Caco-2 (cell line): ENCODE data around the gene QRFP. TPM values are rescaled to one million over a fixed set of nuclear protein-coding genes. Genes with fewer than 3 reads are reported as not detected.

ENCODE experiments used
- BruUV-seq: library from RNA; stranded (reverse); fragments of 400-500 nt; replicated peaks from 2 replicates; lab custom pipeline; 2021; lab: Mats Ljungman, UMichigan
- CTCF ChIA-PET: fragments of 300-600 bp; sonication (Branson Sonifier 250); formaldehyde crosslinking; loops from one replicate; lab custom pipeline; 2022; ENCODE audit warnings: antibody characterized with exemption; lab: Charles Lee
- POLR2A ChIA-PET: fragments of 300-600 bp; sonication (Branson Sonifier 250); formaldehyde crosslinking; loops from one replicate; lab custom pipeline; 2022; ENCODE audit warnings: antibody characterized with exemption; lab: Charles Lee
- DNase-seq, 2 experiments: peaks; one replicate each; pipeline versions ENCODE4 v3.0.0 to v3.0.0-alpha.2; 2020 to 2022
- H3K27me3 ChIP-seq: replicated peaks from 2 replicates; pipeline ENCODE4 v1.6.0; 2011; ENCODE audit warnings: low read length; ENCODE audit not compliant: control insufficient read depth, insufficient read depth
- H3K36me3 ChIP-seq: 2 replicates; pipeline ENCODE4 v1.5.1; 2011; ENCODE audit warnings: low read length; ENCODE audit not compliant: control insufficient read depth, insufficient read depth
- H3K4me1 ChIP-seq: fragments of 250-450 bp; sonication (Bioruptor Pico); 2 replicates; pipeline ENCODE4 v1.5.1; 2020; ENCODE audit warnings: mild to moderate bottlenecking
- H3K4me3 ChIP-seq: 2 replicates; pipeline ENCODE4 v1.5.1; 2011; ENCODE audit warnings: low read depth, mild to moderate bottlenecking, control low read depth, low read length
- H3K9me3 ChIP-seq: fragments of 250-450 bp; sonication (Bioruptor Pico); 2 replicates; pipeline ENCODE4 v1.5.1; 2020; ENCODE audit warnings: mild to moderate bottlenecking, moderate library complexity
- H3K27ac Mint-ChIP-seq: one replicate; pipeline ENCODE4 v1.8.0; 2022; ENCODE audit warnings: mixed read lengths; ENCODE audit not compliant: unreplicated experiment
- H3K27me3 Mint-ChIP-seq: one replicate; pipeline ENCODE4 v1.8.0; 2022; ENCODE audit warnings: mixed read lengths; ENCODE audit not compliant: insufficient read depth, unreplicated experiment
- H3K36me3 Mint-ChIP-seq: one replicate; pipeline ENCODE4 v1.8.0; 2022; ENCODE audit warnings: mild to moderate bottlenecking, mixed read lengths; ENCODE audit not compliant: insufficient read depth, unreplicated experiment
- H3K4me1 Mint-ChIP-seq: one replicate; pipeline ENCODE4 v1.8.0; 2022; ENCODE audit warnings: low read depth, mixed read lengths; ENCODE audit not compliant: unreplicated experiment
- H3K4me3 Mint-ChIP-seq: one replicate; pipeline ENCODE4 v1.8.0; 2022; ENCODE audit warnings: mild to moderate bottlenecking, moderate library complexity, mixed read lengths; ENCODE audit not compliant: unreplicated experiment
- H3K9me3 Mint-ChIP-seq: one replicate; pipeline ENCODE4 v1.8.0; 2022; ENCODE audit warnings: mixed read lengths; ENCODE audit not compliant: unreplicated experiment
- intact Hi-C: fragments of 100-400 bp; cut with micrococcal nuclease; formaldehyde crosslinking; loops from one replicate; pipeline ENCODE4 v1.10.0; 2022; ENCODE audit not compliant: unreplicated experiment
- total RNA-seq: library from RNA; stranded (reverse); gene quantifications from 2 replicates; pipeline ENCODE4 v1.2.3, GENCODE V29; 2022
- TF ChIP-seq, protein P1 (sequence below), 2 experiments: fragments of 200-600 bp in 1 of 2; IDR thresholded peaks; 1 replicate in 1 of 2; 2 replicates in 1 of 2; pipeline versions ENCODE4 v1.5.1 to v1.8.0; 2011 to 2022; ENCODE audit warnings: antibody characterized with exemption in 1 of 2, control low read depth in 1 of 2, inconsistent platforms in 1 of 2, low read depth in 1 of 2, low read length in 1 of 2, mild to moderate bottlenecking in 1 of 2, moderate library complexity in 1 of 2; ENCODE audit not compliant: insufficient read depth in 1 of 2, severe bottlenecking in 1 of 2, unreplicated experiment in 1 of 2

Gene QRFP
- total RNA-seq, 1 experiment from 2014 or later = not detected

DNA sequence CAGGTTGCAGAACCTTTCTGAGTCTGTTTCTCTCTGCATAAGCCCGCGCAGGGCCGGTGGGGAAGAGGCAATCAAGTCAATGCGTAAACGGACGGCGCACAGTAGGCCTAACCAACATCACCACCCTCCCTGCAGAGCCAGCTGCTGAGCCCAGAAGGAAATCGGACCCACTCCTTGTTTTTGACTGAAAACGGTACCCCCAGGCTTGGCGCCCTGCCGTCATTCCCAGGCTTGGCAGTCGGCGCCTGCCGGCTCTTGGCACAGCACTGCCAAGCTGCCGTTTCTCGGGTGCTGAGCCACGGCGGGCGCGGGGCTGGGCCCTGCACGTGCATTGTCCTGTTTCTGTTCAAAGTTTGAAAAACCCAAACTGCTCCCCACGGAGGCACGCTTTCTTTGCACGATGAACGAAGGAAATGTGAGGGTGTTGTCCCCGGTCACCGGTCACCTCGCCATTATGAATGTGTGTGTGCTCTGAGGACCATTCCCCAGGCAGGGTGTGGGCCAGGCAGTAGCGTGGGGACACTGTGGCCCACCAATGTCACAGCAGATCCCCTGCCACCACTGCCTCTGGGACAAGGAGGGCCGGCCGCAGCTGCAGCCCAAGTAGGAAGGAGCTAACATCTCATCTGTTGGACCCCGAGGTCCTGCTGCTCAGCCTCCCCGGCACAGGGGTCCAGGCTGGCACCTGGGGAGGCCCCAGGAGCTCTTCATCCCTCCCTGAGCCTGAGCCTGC lies 22.4 kb upstream of the QRFP start:
- no TSS peak for BruUV-seq
- Mint-ChIP-seq H3K4me3 (no peak overlapping the region), H3K9me3 (no peaks in the 10 kb centered on the region), H3K27ac (no peak overlapping the region), H3K36me3 (no peaks in the 10 kb centered on the region), H3K4me1 (no peaks in the 10 kb centered on the region), H3K27me3 (peaks cover 19% of the 10 kb centered on the region)
- CTCF ChIA-PET = interaction anchor here (0.6 kb wide), 1 partner anchor 14 kb away, joined by 3 read pairs; no protein-coding TSS in a partner anchor
- Histone ChIP-seq H3K27me3 (no peaks in the 10 kb centered on the region), H3K4me3 (no peak overlapping the region), H3K9me3 (no peaks in the 10 kb centered on the region), H3K36me3 (no peaks in the 10 kb centered on the region), H3K4me1 (no peaks in the 10 kb centered on the region)
- POLR2A ChIA-PET = no interaction called here
- no peak for DNase-seq
- intact Hi-C loops = no loop called here
- TF ChIP-seq, protein P1, sequence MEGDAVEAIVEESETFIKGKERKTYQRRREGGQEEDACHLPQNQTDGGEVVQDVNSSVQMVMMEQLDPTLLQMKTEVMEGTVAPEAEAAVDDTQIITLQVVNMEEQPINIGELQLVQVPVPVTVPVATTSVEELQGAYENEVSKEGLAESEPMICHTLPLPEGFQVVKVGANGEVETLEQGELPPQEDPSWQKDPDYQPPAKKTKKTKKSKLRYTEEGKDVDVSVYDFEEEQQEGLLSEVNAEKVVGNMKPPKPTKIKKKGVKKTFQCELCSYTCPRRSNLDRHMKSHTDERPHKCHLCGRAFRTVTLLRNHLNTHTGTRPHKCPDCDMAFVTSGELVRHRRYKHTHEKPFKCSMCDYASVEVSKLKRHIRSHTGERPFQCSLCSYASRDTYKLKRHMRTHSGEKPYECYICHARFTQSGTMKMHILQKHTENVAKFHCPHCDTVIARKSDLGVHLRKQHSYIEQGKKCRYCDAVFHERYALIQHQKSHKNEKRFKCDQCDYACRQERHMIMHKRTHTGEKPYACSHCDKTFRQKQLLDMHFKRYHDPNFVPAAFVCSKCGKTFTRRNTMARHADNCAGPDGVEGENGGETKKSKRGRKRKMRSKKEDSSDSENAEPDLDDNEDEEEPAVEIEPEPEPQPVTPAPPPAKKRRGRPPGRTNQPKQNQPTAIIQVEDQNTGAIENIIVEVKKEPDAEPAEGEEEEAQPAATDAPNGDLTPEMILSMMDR (IDR thresholded peaks at IDR 0.05; ENCODE audit: insufficient read depth in 1 of 2, low read depth in 1 of 2, low read length in 1 of 2, severe bottlenecking in 1 of 2, unreplicated experiment in 1 of 2) = no peak

DNA sequence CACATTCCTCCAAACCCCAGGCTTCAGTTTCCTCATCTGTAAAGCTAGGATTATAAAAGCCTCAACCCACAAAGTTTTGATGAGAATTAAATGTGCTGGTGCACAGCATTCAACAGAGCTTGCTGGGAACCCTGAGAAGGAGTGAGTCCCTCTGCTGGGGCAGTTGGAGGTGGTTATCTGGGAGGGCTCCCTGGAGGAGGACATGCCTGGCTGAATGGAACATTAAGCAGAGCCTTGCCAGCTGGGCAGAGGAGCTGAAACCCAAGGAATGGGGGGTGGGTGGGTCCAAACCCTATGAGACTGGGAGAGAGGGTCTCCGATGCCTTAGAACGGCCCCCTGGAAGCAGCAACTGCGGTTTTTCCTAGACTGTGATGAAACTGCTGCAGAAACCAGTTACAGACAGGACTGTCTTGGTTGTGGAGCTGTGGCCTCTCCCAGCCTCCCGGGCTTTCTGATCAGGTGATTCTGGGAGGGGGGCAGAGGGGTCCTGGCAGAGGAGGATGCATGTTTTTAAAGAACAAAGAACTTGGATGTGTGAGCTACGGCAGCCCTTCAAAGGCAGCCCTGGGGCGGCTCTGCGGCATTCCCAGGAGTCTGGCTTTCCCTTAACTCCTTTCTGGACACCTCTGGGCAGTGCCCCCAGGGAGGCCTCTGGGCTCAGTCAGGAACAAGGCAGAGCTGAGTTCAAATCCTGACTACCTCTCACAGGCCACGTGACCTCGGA lies 21.7 kb upstream of the QRFP start:
- Histone ChIP-seq H3K9me3 (no peaks in the 10 kb centered on the region), H3K4me1 (no peaks in the 10 kb centered on the region), H3K36me3 (no peaks in the 10 kb centered on the region), H3K27me3 (no peaks in the 10 kb centered on the region), H3K4me3 (no peak overlapping the region)
- no peaks in the 10 kb centered on the region for H3K36me3 Mint-ChIP-seq
- no peak overlapping the region for H3K27ac Mint-ChIP-seq
- POLR2A ChIA-PET = no interaction called here
- DNase-seq = no peak
- no peak overlapping the region for H3K4me3 Mint-ChIP-seq
- H3K9me3 Mint-ChIP-seq = no peaks in the 10 kb centered on the region
- TF ChIP-seq, protein P1 (IDR thresholded peaks at IDR 0.05; ENCODE audit: insufficient read depth in 1 of 2, low read depth in 1 of 2, low read length in 1 of 2, severe bottlenecking in 1 of 2, unreplicated experiment in 1 of 2) = no peak
- CTCF ChIA-PET = no interaction called here
- peaks cover 19% of the 10 kb centered on the region for H3K27me3 Mint-ChIP-seq
- H3K4me1 Mint-ChIP-seq = no peaks in the 10 kb centered on the region
- BruUV-seq = no TSS peak
- intact Hi-C loops = no loop called here

DNA sequence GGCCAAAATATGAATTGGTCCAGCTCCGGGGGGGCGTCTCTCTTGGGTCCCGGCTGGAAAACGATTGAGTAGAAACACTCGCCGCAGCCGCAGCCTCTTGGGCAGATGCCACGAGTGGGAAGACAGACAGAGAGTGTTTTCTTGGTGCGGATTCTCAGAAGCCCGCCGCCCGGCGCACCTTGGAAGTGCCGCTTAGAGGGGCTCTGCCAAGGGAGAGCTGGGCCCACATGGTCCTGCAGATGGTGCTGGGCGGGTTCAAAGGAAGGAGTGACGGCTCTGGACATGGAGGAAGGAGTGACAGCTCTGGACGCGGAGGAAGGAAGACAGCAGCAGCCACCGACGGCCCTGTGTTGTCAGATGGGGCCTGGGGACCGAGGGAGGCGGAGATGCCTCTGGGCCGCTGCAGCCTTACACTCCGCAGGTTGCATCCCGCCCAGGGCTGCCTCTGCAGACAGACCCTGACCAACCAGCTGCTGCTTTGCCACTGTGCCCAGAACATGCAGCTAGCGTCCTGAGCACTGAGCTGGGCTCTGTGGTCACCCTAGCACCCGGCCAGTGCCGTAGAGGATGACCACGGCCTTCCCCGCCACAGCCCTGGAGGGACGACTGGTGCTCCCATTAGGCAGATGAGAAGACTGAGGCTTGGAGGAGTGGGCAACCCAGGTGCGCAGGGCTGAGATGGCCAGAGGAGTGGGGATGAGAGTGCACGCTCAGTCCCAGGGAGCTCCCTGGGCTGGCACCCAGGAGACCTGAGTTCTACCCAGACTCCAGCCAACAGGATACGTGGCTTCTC lies 20.8 kb upstream of the QRFP start:
- no TSS peak for BruUV-seq
- ChIA-PET CTCF (no interaction called here), POLR2A (interaction anchor here (0.5 kb wide), 1 partner anchor 61 kb away, joined by 5 read pairs; no protein-coding TSS in a partner anchor)
- no peaks in the 10 kb centered on the region for H3K36me3 Mint-ChIP-seq
- no peak for DNase-seq
- H3K4me3 Mint-ChIP-seq = no peak overlapping the region
- H3K36me3 ChIP-seq = no peaks in the 10 kb centered on the region
- H3K9me3 Mint-ChIP-seq = no peaks in the 10 kb centered on the region
- no peaks in the 10 kb centered on the region for H3K4me1 Mint-ChIP-seq
- H3K9me3 ChIP-seq = no peaks in the 10 kb centered on the region
- H3K4me3 ChIP-seq = no peak overlapping the region
- no peak overlapping the region for H3K27ac Mint-ChIP-seq
- TF ChIP-seq, protein P1 (IDR thresholded peaks at IDR 0.05; ENCODE audit: insufficient read depth in 1 of 2, low read depth in 1 of 2, low read length in 1 of 2, severe bottlenecking in 1 of 2, unreplicated experiment in 1 of 2) = no peak
- peaks cover 10% of the 10 kb centered on the region for H3K27me3 Mint-ChIP-seq
- intact Hi-C loops = no loop called here
- H3K4me1 ChIP-seq = no peaks in the 10 kb centered on the region
- no peaks in the 10 kb centered on the region for H3K27me3 ChIP-seq
